IPS DF 6.9 (cell line): ENCODE measurements around the gene NLRP6.

ENCODE experiments used
- DNase-seq: peaks from one replicate; pipeline ENCODE4 v3.0.0-alpha.2; 2013; ENCODE audit warnings: low read depth, low spot score
- H3K27ac ChIP-seq: one replicate; pipeline ENCODE4 v1.5.1; 2013; ENCODE audit warnings: low read length, control low read depth
- H3K27me3 ChIP-seq: 2 replicates; pipeline ENCODE4 v1.6.1; 2013; ENCODE audit warnings: mild to moderate bottlenecking, low read length; ENCODE audit not compliant: control insufficient read depth, insufficient read depth
- H3K36me3 ChIP-seq: 2 replicates; pipeline ENCODE4 v1.6.1; 2013; ENCODE audit warnings: low read length; ENCODE audit not compliant: control insufficient read depth, insufficient read depth
- H3K4me1 ChIP-seq: 2 replicates; pipeline ENCODE4 v1.6.1; 2013; ENCODE audit warnings: low read length; ENCODE audit not compliant: control insufficient read depth, insufficient read depth
- H3K4me3 ChIP-seq: 2 replicates; pipeline ENCODE4 v1.5.1; 2013; ENCODE audit warnings: mild to moderate bottlenecking, low read length
- H3K9me3 ChIP-seq: 2 replicates; pipeline ENCODE4 v1.6.1; 2013; ENCODE audit warnings: low read length, inconsistent platforms; ENCODE audit not compliant: control insufficient read depth, insufficient read depth
- WGBS: extraction: QIAGEN DNeasy Blood & Tissue Kit; methylation state at CpG from one replicate; pipeline ENCODE4 v1.1.7; 2013; ENCODE audit warnings: mixed read lengths, missing lambda C conversion rate; ENCODE audit not compliant: insufficient read length, insufficient coverage; 5-methylcytosine and 5-hydroxymethylcytosine counted together

The NLRP6 gene

DNA sequence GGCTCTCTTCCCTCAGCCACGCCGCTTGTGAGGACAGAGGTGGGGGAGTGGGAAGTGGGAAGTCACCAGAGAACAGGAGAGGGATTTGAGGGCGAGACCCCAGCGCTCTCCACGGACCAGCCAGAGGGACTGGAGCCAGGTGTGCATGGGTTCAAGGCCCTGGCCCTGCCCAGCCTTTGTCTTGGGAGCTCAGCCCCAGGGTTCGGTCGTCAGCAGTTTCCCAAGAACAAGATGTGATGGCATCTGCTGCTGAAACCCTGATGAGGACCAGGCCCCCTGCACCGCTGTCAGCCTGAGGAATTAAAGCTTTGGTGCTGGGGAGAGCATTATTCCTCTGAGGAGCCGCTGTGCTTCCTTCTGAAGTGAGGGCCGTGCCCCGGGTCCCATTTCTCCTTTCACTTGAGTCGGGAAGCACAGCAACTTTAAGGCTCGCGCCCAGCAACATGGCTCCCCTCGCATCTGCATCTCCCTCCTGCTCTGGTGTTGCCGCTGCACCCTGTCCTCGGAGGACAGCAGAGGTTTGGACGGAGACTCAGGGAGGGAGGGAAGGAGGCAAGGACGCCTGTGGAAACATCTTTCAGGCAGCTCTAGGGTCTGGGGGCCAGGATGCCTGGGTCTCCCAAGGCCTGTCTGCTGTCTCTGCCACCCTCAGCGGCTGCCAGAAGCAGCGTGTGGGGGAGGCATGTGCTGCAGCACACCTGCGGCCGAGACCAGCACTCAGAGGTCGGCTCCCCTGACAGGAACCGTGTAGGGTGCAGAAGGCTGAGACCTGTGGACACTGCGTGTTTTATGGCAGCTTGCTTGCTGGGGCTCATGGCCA, 17.4 kb downstream of the NLRP6 start:
- H3K27me3 ChIP-seq = no peaks in the 10 kb centered on the region
- no peaks in the 10 kb centered on the region for H3K9me3 ChIP-seq
- peaks cover 12% of the 10 kb centered on the region for H3K4me1 ChIP-seq
- H3K27ac ChIP-seq = no peak overlapping the region
- no peak for DNase-seq
- peaks cover 19% of the 10 kb centered on the region for H3K36me3 ChIP-seq
- WGBS = no CpG with 5 or more reads among the region's 26 CpGs
- H3K4me3 ChIP-seq = no peak overlapping the region

DNA sequence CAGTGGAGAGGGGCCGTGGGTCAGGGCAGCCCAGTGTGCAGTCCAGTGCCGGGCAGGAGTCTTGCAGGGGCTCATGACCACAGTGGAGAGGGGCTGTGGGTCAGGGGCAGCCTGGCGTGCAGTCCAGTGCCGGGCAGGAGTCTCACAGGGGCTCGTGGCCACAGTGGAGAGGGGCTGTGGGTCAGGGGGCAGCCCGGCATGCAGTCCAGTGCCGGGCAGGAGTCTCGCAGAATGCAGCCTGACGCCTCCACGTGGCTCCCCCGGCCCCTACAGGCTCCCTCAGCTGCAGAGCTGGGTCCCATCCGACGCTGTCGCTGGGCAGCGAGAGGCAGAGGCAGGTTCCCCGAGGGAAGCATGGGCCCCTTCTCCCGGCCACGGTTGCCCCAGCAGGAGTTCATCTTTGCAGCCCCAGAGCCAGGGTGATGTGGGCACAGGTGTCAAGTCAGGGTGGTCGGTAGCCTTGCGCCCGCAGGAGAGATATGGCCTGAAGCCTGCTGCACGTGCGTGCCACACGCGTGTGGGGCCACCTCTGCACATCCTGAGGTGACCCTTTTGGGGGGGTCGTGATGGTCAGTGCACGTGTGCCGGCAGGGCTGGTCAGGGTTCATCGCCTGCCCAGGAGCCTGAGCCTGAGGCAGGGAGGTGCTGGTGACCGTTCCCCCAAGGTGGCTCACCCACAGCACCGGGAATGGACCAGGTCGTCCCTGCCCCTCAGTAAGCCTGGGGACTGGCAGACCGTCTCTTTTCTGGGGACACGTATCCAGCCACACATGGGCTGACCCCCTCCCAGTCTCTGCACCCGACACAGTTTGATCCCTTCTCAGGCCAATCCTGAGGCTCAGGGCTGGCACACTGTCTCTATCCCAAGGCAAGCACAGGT, 18.2 kb downstream of the NLRP6 start:
- H3K36me3 ChIP-seq = peaks cover 19% of the 10 kb centered on the region
- DNase-seq = no peak
- no CpG with 5 or more reads among the region's 35 CpGs for WGBS
- no peak overlapping the region for H3K27ac ChIP-seq
- no peaks in the 10 kb centered on the region for H3K27me3 ChIP-seq
- H3K9me3 ChIP-seq = no peaks in the 10 kb centered on the region
- peaks cover 14% of the 10 kb centered on the region for H3K4me1 ChIP-seq
- no peak overlapping the region for H3K4me3 ChIP-seq

DNA sequence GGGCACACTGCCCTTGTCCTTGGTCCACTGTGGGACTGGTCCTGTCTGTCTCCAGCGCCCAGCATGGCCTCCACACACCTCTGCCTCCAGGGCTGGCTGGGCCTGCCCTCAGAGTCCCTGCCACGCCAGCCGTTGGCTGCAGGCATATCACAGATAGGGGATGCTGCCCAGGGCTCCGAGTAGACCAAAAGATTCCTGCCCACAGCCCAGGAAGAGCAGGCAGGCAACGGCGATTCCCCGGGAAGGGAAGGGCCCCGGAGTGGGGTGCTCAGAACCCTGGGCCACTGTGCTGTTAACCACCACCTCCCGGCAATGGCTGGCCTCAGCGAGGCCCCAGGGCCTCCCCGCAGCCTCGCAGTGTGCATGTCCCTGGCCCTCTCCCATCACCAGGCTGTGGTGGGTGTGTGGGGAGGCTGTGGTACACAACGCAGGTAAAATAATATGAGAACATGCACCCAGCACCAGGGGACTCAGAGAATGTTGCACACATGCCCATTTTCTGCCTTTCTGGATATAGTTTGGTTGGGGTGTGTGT, 18.9 kb downstream of the NLRP6 start:
- H3K9me3 ChIP-seq = no peaks in the 10 kb centered on the region
- H3K4me3 ChIP-seq = no peak overlapping the region
- H3K36me3 ChIP-seq = peaks cover 19% of the 10 kb centered on the region
- H3K4me1 ChIP-seq = peaks cover 14% of the 10 kb centered on the region
- no peak overlapping the region for H3K27ac ChIP-seq
- WGBS = no CpG with 5 or more reads among the region's 13 CpGs
- DNase-seq = no peak
- H3K27me3 ChIP-seq = no peaks in the 10 kb centered on the region

DNA sequence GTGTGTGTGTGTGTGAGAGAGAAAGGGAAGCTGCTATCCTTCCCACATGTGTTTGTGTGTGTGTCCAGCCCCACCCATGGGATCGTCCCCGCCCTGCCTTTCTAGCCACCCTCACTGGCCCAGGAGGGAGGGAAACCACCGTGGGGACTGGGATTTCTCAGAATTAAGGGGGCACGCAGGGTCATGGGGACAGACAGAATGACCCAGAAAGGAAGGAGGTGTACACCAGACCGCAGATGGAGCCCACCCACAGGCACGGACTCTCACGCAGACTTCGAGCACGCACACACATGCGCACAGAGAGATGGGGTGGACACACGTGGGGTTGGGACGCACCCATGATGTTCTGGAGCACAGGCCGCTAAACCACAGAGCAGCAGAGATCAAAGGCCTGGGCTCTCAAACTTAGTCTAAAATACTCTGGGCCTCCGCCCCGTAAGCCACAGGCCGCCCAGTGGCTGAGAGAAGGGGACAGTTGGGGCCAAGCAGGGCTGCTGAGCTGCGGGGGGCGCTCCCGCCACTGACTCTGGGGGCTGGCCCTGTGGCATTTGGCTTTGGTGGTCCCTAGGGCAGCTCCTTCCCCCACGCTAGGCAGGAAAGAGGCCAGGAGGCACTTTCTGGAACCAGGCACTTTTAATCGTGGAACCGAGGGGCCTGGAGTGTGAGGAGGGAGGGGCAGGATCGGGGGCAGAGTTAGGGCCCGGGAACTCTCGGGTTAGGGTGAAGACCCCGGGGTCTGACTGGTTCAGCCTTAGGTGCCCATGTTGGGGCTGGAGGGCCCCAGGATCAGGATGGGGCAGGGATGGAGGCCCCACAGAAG, 19.6 kb downstream of the NLRP6 start:
- no peak overlapping the region for H3K4me3 ChIP-seq
- peaks cover 14% of the 10 kb centered on the region for H3K4me1 ChIP-seq
- H3K27me3 ChIP-seq = no peaks in the 10 kb centered on the region
- DNase-seq = no peak
- H3K27ac ChIP-seq = no peak overlapping the region
- H3K9me3 ChIP-seq = no peaks in the 10 kb centered on the region
- no CpG with 5 or more reads among the region's 26 CpGs for WGBS
- H3K36me3 ChIP-seq = peaks cover 15% of the 10 kb centered on the region

DNA sequence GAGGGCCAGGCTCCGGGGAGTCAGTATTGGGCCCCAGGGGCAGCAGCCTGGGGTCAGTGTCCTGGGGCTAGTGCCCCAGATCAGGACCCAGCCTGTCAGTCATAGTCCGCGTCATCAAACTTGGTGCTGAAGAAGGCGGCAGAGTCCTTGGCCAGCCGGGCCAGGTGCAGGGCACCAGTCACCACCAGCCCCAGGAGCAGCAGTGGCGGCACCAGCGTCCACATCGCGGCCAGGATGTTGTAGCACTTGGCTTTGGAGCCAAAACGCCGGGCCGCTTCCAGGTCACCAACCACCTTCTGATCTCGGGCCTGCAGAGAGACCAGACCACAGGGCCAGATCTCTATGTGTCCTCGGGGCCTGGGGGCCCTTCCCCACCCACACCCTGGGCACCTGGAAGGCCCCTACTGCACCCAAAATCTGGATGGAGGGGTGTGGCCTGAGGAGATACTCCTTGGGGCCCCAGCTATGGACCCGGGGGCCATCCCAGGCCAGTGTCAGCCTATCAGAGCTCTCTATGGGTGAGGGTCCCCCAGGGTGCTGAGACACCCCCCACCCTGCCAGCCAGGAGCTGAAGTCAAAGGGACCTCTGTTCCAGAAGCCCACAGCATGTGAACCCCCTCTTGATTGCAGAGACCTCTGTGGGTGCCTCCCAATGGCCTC, 20.3 kb downstream of the NLRP6 start:
- H3K27me3 ChIP-seq = no peaks in the 10 kb centered on the region
- DNase-seq = no peak
- peaks cover 13% of the 10 kb centered on the region for H3K36me3 ChIP-seq
- peaks cover 14% of the 10 kb centered on the region for H3K4me1 ChIP-seq
- no peaks in the 10 kb centered on the region for H3K9me3 ChIP-seq
- H3K27ac ChIP-seq = no peak overlapping the region
- WGBS = no CpG with 5 or more reads among the region's 15 CpGs
- H3K4me3 ChIP-seq = no peak overlapping the region

DNA sequence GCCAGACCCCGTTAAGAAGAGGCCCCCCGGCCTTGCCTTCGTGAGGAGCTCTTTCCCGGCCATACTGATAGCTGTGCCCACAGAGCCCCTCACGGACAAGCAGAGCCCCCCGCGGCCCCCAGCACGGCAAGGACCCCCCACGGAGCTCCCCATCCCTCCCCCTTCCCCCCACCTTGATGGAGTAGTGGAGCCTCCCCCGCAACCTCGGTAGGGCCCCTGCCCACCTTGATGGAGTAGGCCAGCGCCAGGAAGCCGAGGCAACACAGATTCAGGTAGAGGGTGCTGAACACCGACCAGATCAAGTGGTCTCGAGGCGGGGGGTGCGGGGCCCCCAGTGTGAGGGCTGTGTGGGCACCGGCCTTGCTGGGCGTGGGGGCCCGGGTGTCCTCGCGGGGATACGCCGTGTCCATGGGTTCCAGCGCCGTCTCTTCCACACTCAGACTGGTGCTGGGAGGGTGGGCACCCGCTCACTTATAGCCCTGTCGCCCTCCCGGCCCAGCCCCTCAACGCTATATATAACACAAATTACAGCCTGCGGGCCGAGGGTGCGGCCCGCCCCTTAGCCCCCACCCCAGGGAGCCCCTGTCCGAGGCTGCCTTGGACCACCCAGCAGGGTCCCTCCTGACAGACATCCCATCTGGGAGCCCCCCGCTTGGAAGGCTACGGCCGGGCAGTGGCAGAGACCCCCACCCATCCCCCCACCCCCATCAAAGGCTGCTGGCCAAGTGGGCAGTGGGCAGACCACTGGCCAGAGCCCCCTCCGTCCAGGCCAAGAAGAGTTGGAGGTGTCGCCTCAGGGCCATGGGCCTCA, 21.1 kb downstream of the NLRP6 start, which contains the start of gene IFITM5:
Gene IFITM5, minus strand, starts transcription at position 446 of the 811 bp plus-strand sequence. Its CDS starts 36 bp downstream, at position 410.
- Histone ChIP-seq H3K9me3 (no peaks in the 10 kb centered on the region), H3K27ac (no peak within 1 kb of the TSS), H3K4me3 (no peak within 1 kb of the TSS), H3K36me3 (peaks cover 6% of the 10 kb centered on the region), H3K27me3 (no peaks in the 10 kb centered on the region), H3K4me1 (peaks cover 19% of the 10 kb centered on the region)
- DNase-seq = no peak
- WGBS = no CpG with 5 or more reads among the region's 40 CpGs

DNA sequence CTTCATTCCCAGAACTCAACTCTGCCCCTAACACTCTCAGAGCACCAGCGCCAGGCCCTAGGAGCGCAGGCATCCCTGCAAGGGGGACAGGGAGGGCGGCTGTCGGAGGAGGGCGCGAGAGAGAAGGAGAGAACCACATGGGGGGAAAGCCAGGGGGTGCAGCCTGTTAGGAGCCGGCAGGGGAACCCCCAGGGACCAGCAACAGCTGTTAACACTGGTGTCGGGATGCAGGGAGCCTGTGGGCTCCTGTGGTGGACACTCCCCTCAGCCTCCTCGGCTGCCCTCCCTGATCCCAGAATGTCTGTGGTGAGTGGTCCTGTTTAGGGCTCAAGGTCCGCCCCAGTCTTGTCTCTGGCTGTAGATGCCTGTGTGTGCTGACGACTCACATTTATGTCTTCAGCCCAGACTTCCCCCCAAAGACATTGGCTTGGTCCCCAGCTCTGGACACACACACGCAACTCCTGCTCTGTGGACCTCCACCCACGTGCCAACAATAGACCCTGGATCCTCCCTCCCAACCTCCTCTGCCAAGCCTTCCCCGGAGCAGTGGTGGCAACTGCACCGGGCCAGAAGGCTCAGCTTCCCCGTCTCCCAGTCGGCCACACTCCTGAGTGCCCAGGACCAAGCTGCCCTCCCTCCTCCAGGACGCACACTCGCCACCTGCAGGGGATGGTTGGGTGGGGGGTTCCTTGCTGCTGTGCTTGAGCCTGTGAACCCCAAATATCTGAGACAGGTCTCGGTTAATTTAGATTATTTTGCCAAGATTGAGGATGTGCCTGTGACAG, 21.9 kb downstream of the NLRP6 start:
- no peak for DNase-seq
- H3K27me3 ChIP-seq = no peaks in the 10 kb centered on the region
- no peaks in the 10 kb centered on the region; the same call in 1 of the 2 replicates for H3K36me3 ChIP-seq
- WGBS = no CpG with 5 or more reads among the region's 20 CpGs
- peaks cover 19% of the 10 kb centered on the region for H3K4me1 ChIP-seq
- H3K27ac ChIP-seq = no peak overlapping the region
- H3K9me3 ChIP-seq = no peaks in the 10 kb centered on the region
- no peak overlapping the region for H3K4me3 ChIP-seq

DNA sequence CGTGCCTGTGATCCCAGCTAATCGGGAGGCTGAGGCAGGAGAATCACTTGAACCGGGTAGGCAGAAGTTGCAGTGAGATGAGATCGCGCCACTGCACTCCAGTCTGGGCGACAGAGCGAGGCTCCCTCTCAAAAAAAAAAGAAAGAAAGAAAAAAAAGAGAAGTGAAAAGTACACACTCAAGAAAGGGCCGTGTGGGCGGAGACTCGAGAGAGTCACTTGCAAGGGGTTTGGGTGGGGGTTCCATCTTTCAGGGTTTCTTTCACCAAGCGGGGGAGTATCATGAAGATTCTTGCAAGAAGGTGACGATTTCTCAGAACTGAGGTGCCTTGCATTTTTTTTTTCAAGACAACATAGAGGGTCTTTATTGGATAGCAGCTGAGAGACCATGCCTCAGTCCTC, 25.2 kb downstream of the NLRP6 start:
- H3K27me3 ChIP-seq = no peaks in the 10 kb centered on the region
- H3K9me3 ChIP-seq = no peaks in the 10 kb centered on the region
- DNase-seq = no peak
- WGBS = no CpG with 5 or more reads among the region's 12 CpGs
- no peak overlapping the region for H3K4me3 ChIP-seq
- no peaks in the 10 kb centered on the region for H3K36me3 ChIP-seq
- H3K4me1 ChIP-seq = peaks cover 34% of the 10 kb centered on the region
- no peak overlapping the region for H3K27ac ChIP-seq
